GM19438 (cell line): ENCODE measurements around the gene ALKBH5.

ENCODE experiments used
- ATAC-seq: cut with Tn5 transposase; IDR thresholded peaks from one replicate; pipeline ENCODE4 v1.9.1; 2021; ENCODE audit warnings: low read depth; ENCODE audit not compliant: unreplicated experiment

Gene ALKBH5

GRCh38 chr17:18184143-18185031 is 759 bp downstream of the ALKBH5 start:
- ATAC-seq = no peak

GRCh38 chr17:18185391-18185790 is 1.8 kb downstream of the ALKBH5 start:
- no peak for ATAC-seq

GRCh38 chr17:18185832-18186626 is 2.4 kb downstream of the ALKBH5 start:
- ATAC-seq = no peak

GRCh38 chr17:18186627-18186982 is 3.0 kb downstream of the ALKBH5 start:
- no peak for ATAC-seq

- ATAC-seq = no peak
Observed at GRCh38 chr17:18187226-18187625, 3.6 kb downstream of the ALKBH5 start.

GRCh38 chr17:18187821-18188761 is 4.5 kb downstream of the ALKBH5 start:
- no peak for ATAC-seq

- no peak for ATAC-seq
Observed at GRCh38 chr17:18190628-18191235, 7.1 kb downstream of the ALKBH5 start.

- ATAC-seq = no peak
Observed at GRCh38 chr17:18191236-18191667, 7.6 kb downstream of the ALKBH5 start.

- no peak for ATAC-seq
Observed at GRCh38 chr17:18191967-18192366, 8.3 kb downstream of the ALKBH5 start.

GRCh38 chr17:18194394-18194793 is 10.8 kb downstream of the ALKBH5 start:
- ATAC-seq = no peak

- no peak for ATAC-seq
Observed at GRCh38 chr17:18194804-18195203, 11.2 kb downstream of the ALKBH5 start.

GRCh38 chr17:18195246-18195645 is 11.6 kb downstream of the ALKBH5 start:
- no peak for ATAC-seq

- no peak for ATAC-seq
Observed at GRCh38 chr17:18197535-18198194, 14.0 kb downstream of the ALKBH5 start.

GRCh38 chr17:18198530-18198929 is 14.9 kb downstream of the ALKBH5 start:
- ATAC-seq = no peak

GRCh38 chr17:18201108-18201507 is 17.5 kb downstream of the ALKBH5 start:
- ATAC-seq = no peak

GRCh38 chr17:18203308-18203707 is 19.7 kb downstream of the ALKBH5 start:
- ATAC-seq = no peak

- ATAC-seq = no peak
Observed at GRCh38 chr17:18205861-18206260, 22.2 kb downstream of the ALKBH5 start.

- ATAC-seq = no peak
Observed at GRCh38 chr17:18206962-18207361, 23.3 kb downstream of the ALKBH5 start.

- no peak for ATAC-seq
Observed at GRCh38 chr17:18208092-18208491, 24.5 kb downstream of the ALKBH5 start.
